ENCODE measurements around the gene EMX2.

EMX2 gene

DNA sequence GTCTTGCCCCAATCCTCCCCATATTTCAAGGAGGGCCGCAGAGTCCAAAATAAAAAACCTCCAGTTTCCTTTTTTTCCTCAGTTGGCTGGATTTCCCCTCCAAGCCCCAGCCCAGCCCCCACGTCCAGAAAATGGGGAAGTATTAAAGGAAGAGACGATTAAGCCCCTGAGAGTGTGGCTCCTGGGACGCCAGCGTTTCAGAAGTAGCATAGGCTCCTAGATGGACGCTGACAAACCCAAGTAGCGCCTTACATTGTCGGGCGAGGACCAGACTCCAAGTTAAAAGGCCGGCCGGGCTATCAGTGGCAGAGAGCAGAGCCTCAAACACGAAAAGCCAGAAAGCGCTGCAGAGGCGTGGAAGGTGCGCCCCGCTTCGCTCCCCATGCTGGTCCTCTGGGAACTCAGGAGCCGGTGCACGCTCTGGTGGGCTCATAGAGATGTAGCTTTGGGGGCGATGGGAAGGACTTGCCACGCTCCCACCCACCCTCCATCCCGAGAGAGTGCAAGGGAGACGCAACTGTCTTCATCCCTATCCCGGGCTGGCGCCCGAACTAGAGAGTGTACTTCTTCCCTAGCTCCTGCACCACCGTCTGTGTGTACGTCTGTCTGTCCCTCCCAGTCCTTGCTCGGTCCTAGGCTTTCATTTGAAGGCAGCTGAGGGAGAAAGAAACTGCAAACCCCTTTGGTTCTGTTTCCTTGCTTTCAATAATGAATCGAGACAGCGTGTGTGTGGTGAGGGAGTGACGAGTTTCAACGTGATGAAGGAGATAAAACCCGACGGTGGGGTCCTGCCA lies 6.3 kb upstream of the EMX2 start:
- H3K27ac ChIP-seq (ENCODE audit: insufficient read depth in 1 of 2, low read depth in 1 of 2, low read length in 2 of 2, poor library complexity in 1 of 2, severe bottlenecking in 2 of 2) = no peak overlapping the region
- peak in 2 of 3 donors; percentile 46 to 51 for DNase-seq
- no peaks in the 10 kb centered on the region for H3K36me3 ChIP-seq (ENCODE audit: control insufficient read depth in 4 of 4, insufficient read depth in 4 of 4, low read length in 3 of 4)
- WGBS (ENCODE audit: insufficient coverage) = 4% methylated on average over 32 of the region's 35 CpGs
- H3K27me3 ChIP-seq (replicated peaks in 2 of 5; ENCODE audit: control insufficient read depth in 4 of 5, insufficient read depth in 5 of 5, low read length in 4 of 5) = peaks cover 17 to 100% (median 73%) of the 10 kb centered on the region in 5 experiments
- ChIA-PET POLR2A (no interaction called here), CTCF (interaction anchor here (0.7 to 6.2 kb wide), 9 partner anchors 8 to 723 kb away, joined by 3 to 28 read pairs (median 3); no protein-coding TSS in a partner anchor)
- no peaks in the 10 kb centered on the region for H3K9me3 ChIP-seq (ENCODE audit: control extremely low read depth in 1 of 5, control insufficient read depth in 4 of 5, insufficient read depth in 2 of 5, low read depth in 1 of 5, low read length in 4 of 5)
- H3K4me3 ChIP-seq (ENCODE audit: control insufficient read depth in 1 of 7, extremely low read depth in 1 of 7, insufficient read depth in 4 of 7, low read depth in 2 of 7, low read length in 6 of 7) = no peak overlapping the region
- H3K4me1 ChIP-seq (ENCODE audit: control extremely low read depth in 1 of 4, control insufficient read depth in 4 of 4, insufficient read depth in 4 of 4, low read length in 3 of 4) = peaks cover 0 to 35% (median 22%) of the 10 kb centered on the region in 4 experiments

DNA sequence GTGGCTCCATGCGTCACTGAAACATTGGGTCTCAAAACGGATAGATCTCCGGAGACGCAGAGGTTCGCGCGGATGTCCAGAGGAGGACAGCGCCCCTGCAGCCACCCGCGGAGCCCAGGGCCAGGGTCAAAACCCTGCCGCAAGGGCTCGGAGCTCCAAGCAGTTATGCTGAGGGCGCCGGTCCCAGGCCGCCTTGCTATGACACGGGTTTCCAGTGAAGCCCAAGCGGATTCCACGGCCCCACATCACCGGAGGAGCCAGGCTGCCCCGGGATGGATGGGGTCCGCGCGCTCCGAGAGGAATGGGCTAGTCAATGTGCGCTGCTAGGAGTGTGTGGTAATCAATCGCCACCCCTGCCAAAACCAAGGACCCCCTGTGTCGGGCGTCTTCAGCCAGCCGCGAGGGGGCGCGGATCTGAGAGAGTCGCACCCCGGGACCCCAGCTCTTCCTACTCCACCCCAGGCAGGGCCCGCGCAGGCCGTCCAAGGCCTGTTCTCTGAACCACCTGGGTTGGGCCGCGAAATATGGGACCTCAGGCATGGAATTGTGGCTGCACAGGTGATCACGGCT lies 5.6 kb upstream of the EMX2 start:
- WGBS (ENCODE audit: insufficient coverage) = 6% methylated on average over 27 of the region's 40 CpGs
- H3K4me1 ChIP-seq (ENCODE audit: control extremely low read depth in 1 of 4, control insufficient read depth in 4 of 4, insufficient read depth in 4 of 4, low read length in 3 of 4) = peaks cover 0 to 36% (median 23%) of the 10 kb centered on the region in 4 experiments
- ChIA-PET CTCF (interaction anchor here (0.7 to 6.2 kb wide), 9 partner anchors 8 to 723 kb away, joined by 3 to 28 read pairs (median 3); no protein-coding TSS in a partner anchor), POLR2A (no interaction called here)
- DNase-seq = no peak
- H3K9me3 ChIP-seq (ENCODE audit: control extremely low read depth in 1 of 5, control insufficient read depth in 4 of 5, insufficient read depth in 2 of 5, low read depth in 1 of 5, low read length in 4 of 5) = no peaks in the 10 kb centered on the region
- H3K27me3 ChIP-seq (replicated peaks in 2 of 5; ENCODE audit: control insufficient read depth in 4 of 5, insufficient read depth in 5 of 5, low read length in 4 of 5) = peaks cover 17 to 100% (median 72%) of the 10 kb centered on the region in 5 experiments
- no peak overlapping the region for H3K27ac ChIP-seq (ENCODE audit: insufficient read depth in 1 of 2, low read depth in 1 of 2, low read length in 2 of 2, poor library complexity in 1 of 2, severe bottlenecking in 2 of 2)
- H3K36me3 ChIP-seq (ENCODE audit: control insufficient read depth in 4 of 4, insufficient read depth in 4 of 4, low read length in 3 of 4) = no peaks in the 10 kb centered on the region
- H3K4me3 ChIP-seq (ENCODE audit: control insufficient read depth in 1 of 7, extremely low read depth in 1 of 7, insufficient read depth in 4 of 7, low read depth in 2 of 7, low read length in 6 of 7) = no peak overlapping the region

DNA sequence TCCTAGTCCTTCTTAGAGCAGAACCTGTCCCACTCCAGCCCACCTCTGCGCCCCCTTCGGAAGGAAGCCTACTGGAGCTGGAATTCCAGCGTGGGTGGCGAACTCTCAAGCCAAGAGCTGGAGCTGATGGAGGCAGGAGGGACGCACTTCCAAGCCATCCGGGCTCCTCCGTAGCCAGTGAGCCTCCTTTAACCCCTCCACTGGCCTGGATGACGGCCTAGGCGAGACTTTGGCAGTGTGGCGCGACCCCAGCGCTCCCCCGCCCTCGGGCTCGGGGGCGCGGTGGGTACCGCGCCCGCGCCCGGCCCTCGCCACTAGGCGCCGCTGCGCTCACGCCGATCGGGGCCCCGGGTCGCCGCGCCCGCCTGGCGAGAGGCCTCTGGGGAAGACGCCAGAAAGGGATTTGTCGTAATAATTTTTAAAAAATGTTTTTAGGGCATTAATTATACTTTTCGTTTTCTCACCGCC lies 5.1 kb upstream of the EMX2 start:
- WGBS (ENCODE audit: insufficient coverage) = 5% methylated on average over 23 of the region's 39 CpGs
- Histone ChIP-seq H3K9me3 (ENCODE audit: control extremely low read depth in 1 of 5, control insufficient read depth in 4 of 5, insufficient read depth in 2 of 5, low read depth in 1 of 5, low read length in 4 of 5) (no peaks in the 10 kb centered on the region), H3K4me3 (ENCODE audit: control insufficient read depth in 1 of 7, extremely low read depth in 1 of 7, insufficient read depth in 4 of 7, low read depth in 2 of 7, low read length in 6 of 7) (peak overlapping the region in 1 of 7 experiments; percentile 28), H3K4me1 (ENCODE audit: control extremely low read depth in 1 of 4, control insufficient read depth in 4 of 4, insufficient read depth in 4 of 4, low read length in 3 of 4) (peaks cover 0 to 41% (median 25%) of the 10 kb centered on the region in 4 experiments), H3K36me3 (ENCODE audit: control insufficient read depth in 4 of 4, insufficient read depth in 4 of 4, low read length in 3 of 4) (no peaks in the 10 kb centered on the region), H3K27me3 (replicated peaks in 2 of 5; ENCODE audit: control insufficient read depth in 4 of 5, insufficient read depth in 5 of 5, low read length in 4 of 5) (peaks cover 17 to 100% (median 74%) of the 10 kb centered on the region in 5 experiments), H3K27ac (ENCODE audit: insufficient read depth in 1 of 2, low read depth in 1 of 2, low read length in 2 of 2, poor library complexity in 1 of 2, severe bottlenecking in 2 of 2) (no peak overlapping the region)
- peak in 2 of 3 donors; percentile 56 to 66 for DNase-seq
- CTCF ChIA-PET = interaction anchor here (0.6 to 6.2 kb wide), 11 partner anchors 9 to 922 kb away, joined by 3 to 28 read pairs (median 4); no protein-coding TSS in a partner anchor
- POLR2A ChIA-PET = no interaction called here

- Histone ChIP-seq H3K9me3 (ENCODE audit: control extremely low read depth in 1 of 5, control insufficient read depth in 4 of 5, insufficient read depth in 2 of 5, low read depth in 1 of 5, low read length in 4 of 5) (no peaks in the 10 kb centered on the region), H3K4me1 (ENCODE audit: control extremely low read depth in 1 of 4, control insufficient read depth in 4 of 4, insufficient read depth in 4 of 4, low read length in 3 of 4) (peaks cover 0 to 44% (median 27%) of the 10 kb centered on the region in 4 experiments), H3K4me3 (ENCODE audit: control insufficient read depth in 1 of 7, extremely low read depth in 1 of 7, insufficient read depth in 4 of 7, low read depth in 2 of 7, low read length in 6 of 7) (peak overlapping the region in 1 of 7 experiments; percentile 28), H3K36me3 (ENCODE audit: control insufficient read depth in 4 of 4, insufficient read depth in 4 of 4, low read length in 3 of 4) (no peaks in the 10 kb centered on the region), H3K27ac (ENCODE audit: insufficient read depth in 1 of 2, low read depth in 1 of 2, low read length in 2 of 2, poor library complexity in 1 of 2, severe bottlenecking in 2 of 2) (no peak overlapping the region), H3K27me3 (replicated peaks in 2 of 5; ENCODE audit: control insufficient read depth in 4 of 5, insufficient read depth in 5 of 5, low read length in 4 of 5) (peaks cover 17 to 100% (median 76%) of the 10 kb centered on the region in 5 experiments)
- DNase-seq = peak in 1 of 3 donors; percentile 38
- POLR2A ChIA-PET = no interaction called here
- CTCF ChIA-PET = interaction anchor here (0.6 to 6.2 kb wide), 7 partner anchors 9 to 922 kb away, joined by 3 to 28 read pairs (median 8); no protein-coding TSS in a partner anchor
- 5% methylated on average over 35 of the region's 38 CpGs for WGBS (ENCODE audit: insufficient coverage)
Observed at GRCh38 chr10:117537904-117538524, 4.5 kb upstream of the EMX2 start.

GRCh38 chr10:117539361-117539773 lies 3.2 kb upstream of the EMX2 start:
- Histone ChIP-seq H3K27me3 (replicated peaks in 2 of 5; ENCODE audit: control insufficient read depth in 4 of 5, insufficient read depth in 5 of 5, low read length in 4 of 5) (peaks cover 12 to 100% (median 69%) of the 10 kb centered on the region in 5 experiments), H3K9me3 (ENCODE audit: control extremely low read depth in 1 of 5, control insufficient read depth in 4 of 5, insufficient read depth in 2 of 5, low read depth in 1 of 5, low read length in 4 of 5) (no peaks in the 10 kb centered on the region), H3K4me1 (ENCODE audit: control extremely low read depth in 1 of 4, control insufficient read depth in 4 of 4, insufficient read depth in 4 of 4, low read length in 3 of 4) (peaks cover 0 to 51% (median 30%) of the 10 kb centered on the region in 4 experiments), H3K27ac (ENCODE audit: insufficient read depth in 1 of 2, low read depth in 1 of 2, low read length in 2 of 2, poor library complexity in 1 of 2, severe bottlenecking in 2 of 2) (no peak overlapping the region), H3K4me3 (ENCODE audit: control insufficient read depth in 1 of 7, extremely low read depth in 1 of 7, insufficient read depth in 4 of 7, low read depth in 2 of 7, low read length in 6 of 7) (no peak overlapping the region), H3K36me3 (ENCODE audit: control insufficient read depth in 4 of 4, insufficient read depth in 4 of 4, low read length in 3 of 4) (no peaks in the 10 kb centered on the region)
- WGBS (ENCODE audit: insufficient coverage) = 7% methylated on average over 9 of the region's 9 CpGs
- DNase-seq = no peak
- CTCF ChIA-PET = interaction anchor here (0.6 to 6.2 kb wide), 5 partner anchors 8 to 920 kb away, joined by 3 to 28 read pairs (median 8); no protein-coding TSS in a partner anchor
- POLR2A ChIA-PET = no interaction called here

DNA sequence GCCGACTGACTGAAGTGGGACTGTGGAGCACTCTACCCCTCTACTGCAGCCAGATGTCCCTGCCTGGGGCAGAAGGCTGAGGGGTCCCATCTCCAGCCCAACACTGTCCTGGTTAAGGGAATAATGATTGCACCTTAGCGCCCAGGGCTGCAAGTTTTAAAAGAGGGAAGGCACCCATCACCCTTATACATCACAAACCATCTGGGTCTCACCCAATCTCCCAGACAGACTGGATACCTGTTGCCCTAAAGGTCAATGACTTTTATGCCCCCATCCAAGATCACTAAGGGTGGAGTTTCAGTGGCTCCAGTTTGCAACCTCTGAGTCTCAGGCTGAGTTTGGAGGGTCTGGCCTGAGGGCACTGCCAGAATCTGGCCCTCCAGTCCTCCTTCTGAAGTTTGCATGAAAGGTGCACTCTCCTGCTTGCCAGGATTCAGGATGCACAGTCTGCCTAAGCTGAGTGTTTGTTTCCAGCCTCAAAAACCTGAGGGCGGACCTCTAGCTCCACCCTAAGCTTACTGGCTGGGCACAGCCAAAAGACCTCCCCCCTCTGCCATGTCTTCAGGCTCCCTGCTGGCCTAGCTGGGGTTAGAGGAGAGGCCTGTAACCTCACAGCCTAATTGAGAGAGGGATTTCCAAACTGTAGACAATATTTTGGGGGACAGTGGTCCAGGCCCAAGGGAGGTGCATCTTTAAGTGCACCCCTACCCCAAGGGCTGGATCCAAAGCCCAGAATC lies 2.5 kb upstream of the EMX2 start:
- ChIA-PET CTCF (interaction anchor here (1.3 to 6.2 kb wide), 4 partner anchors 11 to 920 kb away, joined by 5 to 28 read pairs (median 8); no protein-coding TSS in a partner anchor), POLR2A (interaction anchor here (0.8 kb wide), 1 partner anchor 10 kb away, joined by 3 read pairs; no protein-coding TSS in a partner anchor)
- no peak for DNase-seq
- H3K27ac ChIP-seq (ENCODE audit: insufficient read depth in 1 of 2, low read depth in 1 of 2, low read length in 2 of 2, poor library complexity in 1 of 2, severe bottlenecking in 2 of 2) = no peak overlapping the region
- H3K4me3 ChIP-seq (ENCODE audit: control insufficient read depth in 1 of 7, extremely low read depth in 1 of 7, insufficient read depth in 4 of 7, low read depth in 2 of 7, low read length in 6 of 7) = no peak overlapping the region
- H3K27me3 ChIP-seq (replicated peaks in 2 of 5; ENCODE audit: control insufficient read depth in 4 of 5, insufficient read depth in 5 of 5, low read length in 4 of 5) = peaks cover 12 to 100% (median 71%) of the 10 kb centered on the region in 5 experiments
- no peaks in the 10 kb centered on the region for H3K9me3 ChIP-seq (ENCODE audit: control extremely low read depth in 1 of 5, control insufficient read depth in 4 of 5, insufficient read depth in 2 of 5, low read depth in 1 of 5, low read length in 4 of 5)
- H3K36me3 ChIP-seq (ENCODE audit: control insufficient read depth in 4 of 4, insufficient read depth in 4 of 4, low read length in 3 of 4) = no peaks in the 10 kb centered on the region
- H3K4me1 ChIP-seq (ENCODE audit: control extremely low read depth in 1 of 4, control insufficient read depth in 4 of 4, insufficient read depth in 4 of 4, low read length in 3 of 4) = peaks cover 0 to 52% (median 28%) of the 10 kb centered on the region in 4 experiments
- 26% methylated on average over 3 of the region's 3 CpGs for WGBS (ENCODE audit: insufficient coverage)
